B cell (primary cell): Measurements from ENCODE around the gene ANKRD10. TPM values are rescaled to one million over a fixed set of nuclear protein-coding genes. Genes with fewer than 3 reads are reported as not detected.

Source experiments
- ATAC-seq: fragments of 200-7000 bp; cut with Tn5 transposase; one replicate; pipeline ENCODE4 v1.10.0; 2021; ENCODE audit warnings: low read depth, mild to moderate bottlenecking, moderate number of reproducible peaks, moderate library complexity
- CTCF ChIA-PET: fragments of 350-600 bp; sonication (Branson Sonifier 250); formaldehyde crosslinking; loops from one replicate; lab custom pipeline; 2021; ENCODE audit warnings: antibody characterized with exemption, inconsistent platforms; lab: Charles Lee
- POLR2A ChIA-PET: fragments of 350-600 bp; sonication (Branson Sonifier 250); formaldehyde crosslinking; loops from one replicate; lab custom pipeline; 2021; ENCODE audit warnings: antibody characterized with exemption; lab: Charles Lee
- DNase-seq: peaks from one replicate; pipeline ENCODE4 v3.0.0; 2013
- H2AFZ ChIP-seq: 2 replicates; pipeline ENCODE4 v1.6.1; 2012; ENCODE audit warnings: mild to moderate bottlenecking, low read depth, low read length; ENCODE audit not compliant: insufficient read depth, poor library complexity, severe bottlenecking
- H3K27ac ChIP-seq, 2 donors: 1 replicate in 1 of 2; 2 replicates in 1 of 2; pipeline ENCODE4 v1.5.1; 2012 to 2013; ENCODE audit warnings: low read length in 2 of 2, mild to moderate bottlenecking in 2 of 2, moderate library complexity in 1 of 2
- H3K27me3 ChIP-seq, 4 experiments: fragments of 200-600 bp in 1 of 4; sonication (generic) in 1 of 4; replicated peaks in 1 of 4; 1 replicate in 2 of 4; 2 replicates in 2 of 4; pipeline versions ENCODE4 v1.6.1 to v1.7.0; 2013 to 2016; ENCODE audit warnings: low read length in 3 of 4, mild to moderate bottlenecking in 2 of 4, mixed read lengths in 1 of 4, moderate library complexity in 1 of 4; ENCODE audit not compliant: insufficient read depth in 4 of 4, control insufficient read depth in 3 of 4; ENCODE audit errors: control extremely low read depth in 1 of 4
- H3K36me3 ChIP-seq, 2 experiments: replicated peaks in 1 of 2; 1 replicate in 1 of 2; 2 replicates in 1 of 2; pipeline versions ENCODE4 v1.6.1 to v1.7.1; 2013; ENCODE audit warnings: low read length in 1 of 2; ENCODE audit not compliant: insufficient read depth in 2 of 2, control insufficient read depth in 1 of 2; ENCODE audit errors: control extremely low read depth in 1 of 2, extremely low read depth in 1 of 2
- H3K4me1 ChIP-seq, 2 donors: fragments of 200-600 bp in 1 of 2; sonication (generic) in 1 of 2; 1 replicate in 1 of 2; 2 replicates in 1 of 2; pipeline versions ENCODE4 v1.5.1 to v1.6.1; 2013 to 2017; ENCODE audit warnings: low read length in 2 of 2; ENCODE audit not compliant: control insufficient read depth in 2 of 2, insufficient read depth in 2 of 2
- H3K4me2 ChIP-seq: replicated peaks from 2 replicates; pipeline ENCODE3; 2012; ENCODE audit warnings: mild to moderate bottlenecking, low read depth, low read length; ENCODE audit not compliant: poor library complexity, severe bottlenecking
- H3K4me3 ChIP-seq, 5 experiments: fragments of 200-600 bp in 1 of 5; sonication (generic) in 1 of 5; 1 replicate in 3 of 5; 2 replicates in 2 of 5; pipeline versions ENCODE4 v1.5.1 to v1.7.0; 2011 to 2016; ENCODE audit warnings: low read length in 4 of 5, mild to moderate bottlenecking in 4 of 5, low read depth in 2 of 5, control low read depth in 1 of 5, moderate library complexity in 1 of 5; ENCODE audit not compliant: insufficient read depth in 1 of 5; ENCODE audit errors: control extremely low read depth in 1 of 5, extremely low read depth in 1 of 5
- H3K79me2 ChIP-seq: fragments of 200-600 bp; sonication (generic); one replicate; pipeline ENCODE4 v1.6.0; 2016; ENCODE audit warnings: low read length; ENCODE audit not compliant: control insufficient read depth, insufficient read depth
- H3K9ac ChIP-seq: fragments of 200-600 bp; sonication (generic); 2 replicates; pipeline ENCODE4 v1.6.1; 2017; ENCODE audit warnings: mild to moderate bottlenecking, low read length, moderate library complexity
- H3K9me3 ChIP-seq, 3 donors: one replicate each; pipeline versions ENCODE4 v1.6.1 to v1.7.1; 2013; ENCODE audit warnings: low read length in 2 of 3; ENCODE audit not compliant: control insufficient read depth in 2 of 3, insufficient read depth in 1 of 3; ENCODE audit errors: control extremely low read depth in 1 of 3
- H4K20me1 ChIP-seq: 2 replicates; pipeline ENCODE4 v1.6.0; 2012; ENCODE audit warnings: mild to moderate bottlenecking, low read length; ENCODE audit not compliant: insufficient read depth, control insufficient read depth, poor library complexity, severe bottlenecking
- H3K27ac Mint-ChIP-seq: one replicate; pipeline ENCODE4 v1.8.0; 2021; ENCODE audit warnings: mixed read lengths
- H3K27me3 Mint-ChIP-seq: one replicate; pipeline ENCODE4 v1.8.0; 2021; ENCODE audit warnings: mixed read lengths
- H3K4me1 Mint-ChIP-seq: one replicate; pipeline ENCODE4 v1.8.0; 2021; ENCODE audit warnings: mixed read lengths
- H3K4me3 Mint-ChIP-seq: one replicate; pipeline ENCODE4 v1.8.0; 2021; ENCODE audit warnings: mixed read lengths
- H3K9me3 Mint-ChIP-seq: one replicate; pipeline ENCODE4 v1.8.0; 2022; ENCODE audit warnings: mixed read lengths; ENCODE audit not compliant: insufficient read depth
- CTCF ChIP-seq: fragments of 200-600 bp; IDR thresholded peaks from one replicate; pipeline ENCODE4 v1.8.0; 2022; ENCODE audit warnings: antibody characterized with exemption, mild to moderate bottlenecking
- EZH2 ChIP-seq: IDR thresholded peaks from 2 replicates; pipeline ENCODE4 v1.6.1; 2012; ENCODE audit warnings: borderline replicate concordance, low read depth, mild to moderate bottlenecking, moderate library complexity, low read length; ENCODE audit not compliant: insufficient read depth, poor library complexity, severe bottlenecking
- WGBS: methylation state at CpG from one replicate; pipeline ENCODE4 v1.1.5; 2013; ENCODE audit warnings: missing lambda C conversion rate; ENCODE audit not compliant: insufficient coverage; 5-methylcytosine and 5-hydroxymethylcytosine counted together
- intact Hi-C: fragments of 100-400 bp; cut with micrococcal nuclease; formaldehyde crosslinking; loops from one replicate; pipeline ENCODE4 v1.10.0; 2022
- polyA plus RNA-seq: library from polyadenylated mRNA; depleted of rRNA; stranded (reverse); fragments of >200 nt; gene quantifications from 2 replicates; pipeline ENCODE4 v1.2.3, GENCODE V29; 2012
- small RNA-seq: library from RNA; depleted of rRNA; stranded (forward); fragments of <200 nt; gene quantifications from one replicate; pipeline ENCODE3, GENCODE V24; 2012; ENCODE audit warnings: low replicate concordance, low read depth; ENCODE audit not compliant: insufficient read length
- total RNA-seq, 2 donors: library from RNA; stranded (reverse); fragments of 120-200 nt in 1 of 2; gene quantifications; 1 replicate in 1 of 2; 2 replicates in 1 of 2; pipeline versions ENCODE4 v1.2.3 to v1.2.4, GENCODE V29; 2013 to 2022

The ANKRD10 gene
- total and polyA plus RNA-seq, 2 donors (not counting 1 experiment from before 2014, with no cell fraction given), result 142 to 256 TPM

DNA sequence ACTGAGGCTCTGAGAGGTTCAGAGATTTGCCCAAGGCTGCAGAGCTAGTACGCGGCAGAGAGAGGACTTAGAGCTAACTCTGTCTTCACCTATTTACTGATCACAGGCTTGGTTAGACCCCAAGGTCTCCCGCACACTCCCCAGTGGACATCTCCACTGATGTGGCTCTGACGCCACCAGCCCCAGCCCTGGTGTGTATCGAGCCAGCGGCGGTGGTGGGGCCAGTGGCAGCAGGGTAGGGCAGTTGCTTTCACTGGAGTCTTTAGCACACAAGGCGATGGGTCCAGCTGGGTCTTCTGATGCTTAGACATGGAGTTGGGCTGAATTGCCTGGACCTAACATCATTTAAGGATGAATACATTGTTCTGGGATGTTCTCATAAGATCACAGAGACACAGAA lies 85.4 kb downstream of the ANKRD10 start:
- 100% methylated on average over 5 of the region's 8 CpGs for WGBS
- Mint-ChIP-seq H3K4me3 (no peak overlapping the region), H3K27ac (no peak overlapping the region), H3K4me1 (no peaks in the 10 kb centered on the region), H3K27me3 (peaks cover 20% of the 10 kb centered on the region), H3K9me3 (no peaks in the 10 kb centered on the region)
- no peak for DNase-seq
- no peaks in the 10 kb centered on the region for H3K4me1 ChIP-seq
- no peak for ATAC-seq
- no peaks in the 10 kb centered on the region for H3K79me2 ChIP-seq
- POLR2A ChIA-PET, result no interaction called here
- TF ChIP-seq CTCF, result no peak
- no peak for TF ChIP-seq EZH2
- H3K4me3 ChIP-seq, result no peak overlapping the region
- H3K9ac ChIP-seq, result no peak overlapping the region
- H3K36me3 ChIP-seq, result no peaks in the 10 kb centered on the region
- H2AFZ ChIP-seq, result no peak overlapping the region
- intact Hi-C loops, result no loop called here
- H3K27ac ChIP-seq, result no peak overlapping the region
- no peaks in the 10 kb centered on the region for H3K9me3 ChIP-seq
- H4K20me1 ChIP-seq, result no peaks in the 10 kb centered on the region
- H3K27me3 ChIP-seq, result peaks cover 0 to 8% (median 0%) of the 10 kb centered on the region in 4 experiments
- no peak overlapping the region for H3K4me2 ChIP-seq
- CTCF ChIA-PET, result no interaction called here

DNA sequence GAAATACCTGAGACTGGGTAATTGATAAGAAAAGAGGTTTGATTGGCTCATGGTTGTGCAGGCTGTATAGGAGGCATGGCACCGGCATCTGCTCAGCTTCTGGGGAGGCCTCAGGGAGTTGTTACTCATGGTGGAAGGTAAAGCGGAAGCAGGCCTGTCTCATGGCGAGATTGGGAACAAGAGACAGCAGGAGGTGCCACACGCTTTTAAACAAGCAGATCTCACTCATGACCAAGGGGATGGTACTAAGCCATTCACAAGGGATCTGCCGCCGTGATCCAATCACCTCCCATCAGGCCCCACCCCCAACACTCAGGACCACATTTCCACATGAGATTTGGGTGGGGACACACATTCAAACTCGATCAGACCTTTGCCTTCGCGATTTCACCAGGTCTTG lies 86.2 kb downstream of the ANKRD10 start:
- H3K27ac Mint-ChIP-seq, result no peak overlapping the region
- H3K27me3 Mint-ChIP-seq, result peaks cover 21% of the 10 kb centered on the region
- POLR2A ChIA-PET, result no interaction called here
- H3K4me1 Mint-ChIP-seq, result no peaks in the 10 kb centered on the region
- Histone ChIP-seq H3K9me3 (no peaks in the 10 kb centered on the region), H3K4me2 (no peak overlapping the region), H3K27ac (no peak overlapping the region), H3K36me3 (no peaks in the 10 kb centered on the region), H3K9ac (no peak overlapping the region), H3K4me1 (no peaks in the 10 kb centered on the region), H2AFZ (no peak overlapping the region), H3K27me3 (peaks cover 0 to 8% (median 0%) of the 10 kb centered on the region in 4 experiments), H3K4me3 (no peak overlapping the region), H4K20me1 (no peaks in the 10 kb centered on the region), H3K79me2 (no peaks in the 10 kb centered on the region)
- no peaks in the 10 kb centered on the region for H3K9me3 Mint-ChIP-seq
- CTCF ChIA-PET, result no interaction called here
- no peak for ATAC-seq
- intact Hi-C loops, result no loop called here
- WGBS, result 96% methylated on average over 9 of the region's 9 CpGs
- no peak for DNase-seq
- TF ChIP-seq CTCF (no peak), EZH2 (no peak)
- H3K4me3 Mint-ChIP-seq, result no peak overlapping the region

Small RNA genes within 50 kb of the gene (small RNA-seq; reads per million reads assigned to genes)
- not detected for gene AL442128.1

Other genes with a start within 250 kb of the ANKRD10 start
- 154 and 168 TPM in 2 replicates for gene CARS2, start 209.0 kb downstream of the ANKRD10 start, total RNA-seq
- gene CARS2, start 209.0 kb downstream of the ANKRD10 start, polyA plus RNA-seq, result 188 and 199 TPM in 2 replicates
- gene ING1, start 201.4 kb downstream of the ANKRD10 start, total RNA-seq, result 34.2 and 37.7 TPM in 2 replicates
- gene ING1, start 201.4 kb downstream of the ANKRD10 start, polyA plus RNA-seq, result 29.1 and 38.4 TPM in 2 replicates
- gene ARHGEF7, start 200.2 kb upstream of the ANKRD10 start, total RNA-seq, result 125 and 131 TPM in 2 replicates
- 62.3 and 78.3 TPM in 2 replicates for gene ARHGEF7, start 200.2 kb upstream of the ANKRD10 start, polyA plus RNA-seq